Fibroblast of gingiva (primary cell): ENCODE results near the gene MMD2.

Experiments used
- DNase-seq: peaks from one replicate; pipeline ENCODE4 v3.0.0-alpha.2; 2011; ENCODE audit warnings: low read depth

MMD2 gene

GRCh38 chr7:4957847-4958476 is 1.0 kb downstream of the MMD2 start:
- no peak for DNase-seq

GRCh38 chr7:4951903-4952636 is 6.9 kb downstream of the MMD2 start:
- no peak for DNase-seq

- DNase-seq, result no peak
These were observed 7.7 kb downstream of the MMD2 start for GRCh38 chr7:4951304-4951703.

- DNase-seq, result no peak
These were observed 10.6 kb downstream of the MMD2 start for GRCh38 chr7:4948402-4948801.

- DNase-seq, result no peak
These were observed 13.0 kb downstream of the MMD2 start for GRCh38 chr7:4945949-4946348.

GRCh38 chr7:4944939-4945338 is 14.0 kb downstream of the MMD2 start:
- no peak for DNase-seq

- no peak for DNase-seq
These were observed 15.7 kb downstream of the MMD2 start for GRCh38 chr7:4943297-4943696.

- DNase-seq, result no peak
These were observed 18.8 kb downstream of the MMD2 start for GRCh38 chr7:4939971-4940728.

- DNase-seq, result no peak
These were observed 21.6 kb downstream of the MMD2 start for GRCh38 chr7:4937411-4937810.

- DNase-seq, result no peak
These were observed 24.5 kb downstream of the MMD2 start for GRCh38 chr7:4934419-4935025.

- no peak for DNase-seq
These were observed 27.0 kb downstream of the MMD2 start for GRCh38 chr7:4931943-4932342.

GRCh38 chr7:4929005-4929404 is 30.0 kb downstream of the MMD2 start:
- no peak for DNase-seq

- DNase-seq, result no peak
These were observed 30.5 kb downstream of the MMD2 start for GRCh38 chr7:4928445-4928844.

- DNase-seq, result no peak
These were observed 38.8 kb downstream of the MMD2 start for GRCh38 chr7:4919969-4920766.

GRCh38 chr7:4916113-4916512 is 42.9 kb downstream of the MMD2 start:
- DNase-seq, result no peak

- no peak for DNase-seq
These were observed 47.7 kb downstream of the MMD2 start for GRCh38 chr7:4911111-4911828.

GRCh38 chr7:4906682-4907081 is 52.3 kb downstream of the MMD2 start:
- no peak for DNase-seq

GRCh38 chr7:4905171-4905570 is 53.8 kb downstream of the MMD2 start:
- DNase-seq, result no peak

- no peak for DNase-seq
These were observed 54.6 kb downstream of the MMD2 start for GRCh38 chr7:4904346-4904745.

- no peak for DNase-seq
These were observed 63.2 kb downstream of the MMD2 start for GRCh38 chr7:4895766-4896165.

GRCh38 chr7:4894482-4894881 is 64.5 kb downstream of the MMD2 start:
- DNase-seq, result no peak
